MV-4-11 (cell line): ENCODE data around the gene EXT2.

Experiments used
- DNase-seq: peaks from one replicate; lab custom pipeline; 2025; lab: John Stamatoyannopoulos, UW

The EXT2 gene

DNA sequence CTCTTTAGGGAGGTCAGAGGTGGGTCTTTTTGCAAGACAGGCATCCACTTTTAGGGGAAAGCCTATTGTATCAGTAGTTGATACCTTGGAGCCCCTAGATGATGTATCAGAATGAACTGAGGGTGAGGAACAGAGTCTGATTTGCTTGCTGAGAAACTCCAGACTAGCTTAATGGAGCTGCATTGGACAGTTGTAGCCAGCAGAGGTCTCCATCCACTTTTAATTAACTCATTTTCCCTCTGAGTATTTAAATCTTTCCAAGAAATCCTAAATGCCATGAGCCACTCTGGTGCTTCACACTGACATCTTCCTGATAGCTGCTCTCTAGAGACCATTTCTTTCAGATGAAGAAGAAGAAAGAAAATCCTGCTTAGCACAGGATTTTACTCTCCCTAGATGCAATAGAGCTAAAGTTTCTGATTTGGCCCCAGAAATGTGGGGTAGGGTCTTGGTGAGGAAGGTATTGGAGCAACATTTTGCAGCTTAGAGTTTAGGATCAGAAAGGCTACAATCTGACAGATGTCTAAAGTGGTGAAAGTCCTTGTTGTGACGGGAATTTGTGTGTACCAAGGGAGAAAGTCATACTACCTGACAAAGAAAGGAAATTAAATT is 38.0 kb downstream of the EXT2 start:
- peak; percentile 17 for DNase-seq

DNA sequence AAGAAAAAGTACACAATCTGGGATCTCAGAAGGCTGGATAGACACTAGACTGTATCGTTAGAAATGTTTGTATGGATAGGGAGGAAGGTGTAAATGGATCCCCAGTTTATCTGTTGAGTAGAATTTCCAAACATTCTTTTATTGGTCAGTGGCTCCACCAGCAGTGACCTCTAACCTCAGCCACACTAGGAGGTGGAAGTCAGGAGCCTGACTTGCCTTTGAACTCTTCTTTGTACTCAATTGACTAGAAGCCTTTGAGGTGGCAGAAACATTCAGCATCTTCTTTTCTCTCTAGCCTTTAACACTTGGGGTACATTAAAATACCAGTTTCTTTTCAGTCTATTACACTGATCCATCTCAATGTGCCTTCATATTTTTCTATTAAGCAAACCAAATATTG is 39.1 kb downstream of the EXT2 start:
- no peak for DNase-seq

DNA sequence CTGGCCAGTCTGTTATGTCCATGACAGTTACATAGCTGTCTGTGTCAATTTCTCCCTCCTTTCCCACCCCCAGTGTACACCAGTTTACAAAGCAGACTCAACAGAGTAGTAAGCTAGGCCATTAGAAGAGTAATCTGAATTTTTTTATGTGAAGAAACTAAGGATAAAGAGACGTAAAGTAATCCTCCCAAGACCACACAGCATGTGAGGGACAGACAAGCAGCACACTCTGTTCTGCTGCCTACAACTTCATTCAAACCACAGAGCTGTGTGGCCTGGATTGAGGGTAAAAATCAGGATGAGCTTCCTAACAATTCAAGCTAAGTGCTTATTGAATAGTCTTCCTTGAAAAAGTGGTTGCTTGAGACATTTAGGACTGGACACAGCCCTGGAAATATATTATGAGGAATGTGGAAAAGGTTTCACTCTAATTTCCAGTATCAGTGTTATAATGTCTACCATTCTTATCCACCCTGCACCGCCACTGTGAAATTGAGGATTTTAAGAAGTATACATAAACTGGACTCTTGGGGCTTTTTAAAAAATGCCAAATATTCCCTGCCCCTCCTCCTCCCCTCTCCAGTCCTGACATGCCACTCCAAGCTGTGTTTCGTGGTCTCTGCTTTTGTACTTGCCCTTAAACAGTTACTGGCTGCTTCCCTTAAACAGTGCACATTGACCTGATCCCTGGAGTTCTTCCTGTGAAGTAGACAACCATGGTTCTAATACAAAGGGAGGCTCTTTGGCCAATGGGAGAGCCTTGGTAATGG is 40.9 kb downstream of the EXT2 start:
- DNase-seq, result no peak

DNA sequence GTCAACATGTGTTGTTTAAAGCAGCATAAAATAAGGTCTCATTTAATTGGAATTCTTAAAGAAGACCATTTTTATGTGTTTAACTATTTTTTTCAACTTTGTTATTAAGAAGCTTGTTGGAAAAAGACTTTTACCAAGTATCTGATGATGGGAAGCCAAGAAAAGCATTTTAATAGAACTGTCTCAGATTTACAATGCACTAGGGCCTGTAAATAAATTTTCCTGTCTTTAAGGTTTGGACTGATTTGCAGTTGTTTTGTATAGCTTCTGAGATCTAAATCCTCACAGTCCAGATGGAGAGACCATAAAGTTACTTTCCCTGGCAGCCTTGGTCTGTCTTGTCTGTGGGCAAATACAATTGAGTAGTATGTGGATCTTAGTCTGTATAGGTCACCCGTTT is 41.6 kb downstream of the EXT2 start:
- no peak for DNase-seq

DNA sequence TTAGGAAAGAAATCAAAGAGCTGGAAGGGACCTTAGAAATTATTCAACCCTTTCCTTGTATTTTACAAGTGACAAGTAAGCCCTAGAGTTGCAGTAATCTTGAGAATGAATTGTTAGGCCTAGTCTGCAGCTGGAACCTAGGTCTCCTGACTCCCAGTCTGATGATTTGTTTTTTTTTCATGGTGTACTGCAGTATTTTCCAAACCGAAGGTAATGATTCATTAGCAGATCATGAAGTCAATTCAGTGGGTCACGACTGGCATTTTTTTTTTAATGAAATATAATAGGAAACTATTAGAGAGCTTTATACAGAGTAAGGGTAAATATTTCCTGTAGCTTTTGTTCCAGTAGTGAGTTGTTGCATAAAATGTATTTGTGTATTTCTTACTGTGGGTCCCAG is 42.8 kb downstream of the EXT2 start:
- no peak for DNase-seq

DNA sequence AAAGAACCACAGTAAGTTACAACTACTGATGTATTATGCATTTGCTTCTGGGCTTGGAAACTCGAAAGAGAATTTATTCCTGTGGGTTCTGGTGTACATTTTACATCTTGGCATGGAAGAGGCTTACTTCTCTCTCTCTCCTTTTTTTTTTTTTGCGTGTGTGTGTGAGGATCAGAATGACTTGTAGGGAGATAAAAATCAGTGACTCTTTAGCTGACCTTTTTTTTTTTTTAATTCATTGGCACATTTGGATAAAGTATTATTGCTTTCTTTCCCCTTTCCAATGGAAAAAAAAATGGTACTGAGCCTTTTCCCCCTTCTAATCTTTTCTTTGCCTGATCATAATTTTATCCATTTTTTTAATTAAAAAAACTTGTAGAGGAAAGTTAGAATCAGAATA is 43.5 kb downstream of the EXT2 start:
- no peak for DNase-seq

DNA sequence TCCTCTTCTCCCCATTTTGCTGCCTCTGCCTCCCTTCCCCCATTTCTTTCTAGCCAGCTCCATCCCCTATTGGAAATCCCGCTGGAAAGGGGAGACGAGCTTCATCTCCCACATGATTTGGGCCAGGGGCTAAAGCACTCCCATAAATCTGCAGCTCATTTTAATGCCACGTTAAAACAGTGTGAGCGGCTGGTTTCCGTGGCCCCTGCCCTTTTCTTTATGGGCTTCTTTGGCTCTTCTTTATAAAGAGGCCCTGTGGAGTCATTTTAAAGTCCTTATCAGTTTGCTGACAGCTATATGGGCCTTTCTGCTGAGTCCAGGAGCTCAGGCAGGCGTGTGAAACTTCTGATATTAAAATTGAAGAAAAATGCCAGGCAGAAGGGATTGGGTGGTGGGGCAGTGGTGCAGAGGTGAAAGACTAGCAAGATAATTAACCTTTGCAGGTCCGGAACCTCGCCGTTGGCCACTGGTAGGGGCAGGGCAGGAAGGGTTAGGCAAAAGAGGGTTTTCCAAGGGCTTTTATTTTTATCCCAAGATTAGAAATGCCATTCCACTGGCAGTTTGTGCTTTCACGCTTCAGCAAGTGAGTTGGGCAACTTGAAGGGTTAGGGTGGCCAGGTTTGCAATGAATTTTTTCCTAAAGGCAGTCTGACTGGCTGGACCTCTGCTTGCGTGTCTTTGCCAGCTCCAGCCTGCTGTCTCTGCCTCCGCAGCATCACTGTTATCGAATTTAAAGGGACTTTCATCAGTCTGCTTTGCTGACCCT is 44.3 kb downstream of the EXT2 start:
- DNase-seq, result no peak

DNA sequence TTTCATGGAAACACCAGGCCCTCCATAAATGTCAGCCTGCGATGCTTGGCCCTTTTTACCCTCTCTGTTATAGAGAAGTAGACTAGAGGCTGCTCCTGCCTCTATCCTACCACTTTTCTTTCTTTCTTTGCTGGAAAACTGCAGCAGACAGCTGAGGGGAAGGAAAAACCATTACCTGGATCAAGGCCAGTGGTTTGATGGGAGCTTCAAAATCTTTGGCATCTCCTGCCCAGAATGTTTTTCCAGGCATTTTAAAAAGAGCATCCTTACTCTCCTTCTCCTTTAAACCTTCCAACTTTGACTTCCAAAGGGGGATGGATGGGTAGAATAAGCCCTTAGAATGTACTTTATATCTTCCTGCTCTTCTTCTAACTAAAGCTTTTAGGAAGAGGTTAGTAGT is 44.9 kb downstream of the EXT2 start:
- no peak for DNase-seq

DNA sequence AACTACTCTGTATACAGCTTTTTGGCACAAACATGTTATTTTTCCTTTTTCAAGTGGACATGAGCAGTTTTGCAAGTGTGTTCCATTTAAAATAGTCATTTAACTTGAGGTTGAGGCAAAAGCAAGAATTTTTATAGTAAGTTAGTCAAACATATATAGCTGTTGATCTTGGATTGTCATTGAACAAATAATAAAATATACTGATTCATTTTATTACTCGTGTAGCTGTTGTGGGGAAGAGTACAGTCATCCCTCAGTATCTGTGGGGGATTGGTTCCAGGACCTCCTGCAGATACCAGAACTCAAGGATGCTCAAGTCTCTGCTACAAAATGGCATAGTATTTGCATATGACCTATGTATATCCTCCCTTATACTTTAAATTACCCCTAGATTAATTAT is 45.3 kb downstream of the EXT2 start:
- DNase-seq, result no peak

DNA sequence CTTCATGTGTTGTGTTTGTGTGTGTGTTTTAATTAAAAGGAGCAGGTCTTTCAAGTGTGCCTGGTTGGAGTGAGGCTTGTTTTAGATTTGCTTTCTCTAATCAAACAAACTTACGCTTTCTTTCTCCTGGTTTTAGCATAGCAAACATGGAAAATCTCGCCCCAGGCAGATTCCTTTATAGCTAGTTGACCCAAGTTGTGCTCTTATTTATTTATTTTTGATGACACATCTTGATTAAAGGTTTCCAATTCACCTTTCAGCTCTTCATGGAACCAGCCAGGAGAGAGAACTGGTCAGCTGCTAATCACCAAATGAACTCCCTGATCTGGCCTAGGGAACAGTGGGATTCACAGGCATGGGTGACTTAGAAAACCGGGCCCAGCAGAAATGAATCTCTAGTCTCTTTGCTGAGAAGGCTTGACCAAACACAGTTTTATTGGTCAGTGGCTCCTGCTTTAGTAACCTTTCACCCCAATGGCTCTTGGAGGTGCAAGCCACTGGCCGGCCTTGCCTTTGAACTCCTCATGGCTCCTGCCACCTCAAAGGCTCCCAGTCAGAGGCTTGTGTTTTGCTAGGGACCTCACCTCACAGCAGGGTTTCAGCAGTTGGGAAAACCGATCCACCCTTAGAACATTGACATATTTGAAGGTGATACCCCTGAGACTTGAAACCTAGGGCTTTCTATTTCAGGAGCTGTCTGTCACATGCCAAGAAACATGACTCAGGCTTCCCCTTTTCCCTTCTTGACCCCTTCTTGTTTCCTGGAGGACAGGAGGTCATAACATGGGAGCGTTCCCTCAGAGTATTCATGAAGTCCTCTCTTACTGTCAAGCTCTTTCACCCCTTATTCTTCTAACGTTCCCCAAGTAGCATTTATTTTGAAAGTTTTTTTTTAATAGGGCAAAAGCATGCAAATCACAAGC is 48.8 kb downstream of the EXT2 start:
- peak; percentile 10 for DNase-seq

DNA sequence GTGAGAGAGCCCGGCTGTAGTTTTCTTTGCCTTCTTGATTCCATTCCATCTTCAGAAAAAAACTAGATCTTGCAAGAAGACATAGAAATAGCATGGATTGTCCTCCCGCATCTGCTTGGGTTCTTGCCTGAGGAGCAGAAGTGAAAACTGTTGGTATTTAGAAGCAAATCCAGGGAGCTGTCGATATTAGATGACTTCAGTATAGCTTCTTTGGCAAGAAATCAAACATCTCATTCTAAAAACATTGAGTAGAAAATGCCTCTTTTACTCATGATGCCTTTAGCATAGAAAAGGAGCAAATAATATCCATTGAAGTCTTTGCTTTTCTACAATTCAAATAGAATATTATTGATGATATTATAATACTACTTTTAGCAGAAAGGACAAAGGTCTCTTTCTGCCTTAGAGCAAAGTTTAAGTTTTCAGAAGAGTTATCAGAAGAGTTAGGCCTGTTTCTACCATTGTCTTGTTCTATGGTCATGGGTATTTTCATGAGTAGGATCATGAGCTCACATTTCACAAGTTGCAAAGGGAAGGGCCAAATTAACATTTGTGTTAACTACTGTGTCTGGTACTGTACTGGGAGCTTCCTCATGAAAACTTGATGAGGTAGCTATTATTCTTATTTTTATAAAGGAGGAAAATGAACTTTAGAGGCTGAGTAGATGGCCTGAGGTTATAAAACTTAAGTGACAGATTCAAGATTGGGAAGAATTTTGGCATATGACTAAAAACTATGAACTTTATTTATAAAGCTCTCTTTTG is 49.7 kb downstream of the EXT2 start:
- DNase-seq, result no peak

DNA sequence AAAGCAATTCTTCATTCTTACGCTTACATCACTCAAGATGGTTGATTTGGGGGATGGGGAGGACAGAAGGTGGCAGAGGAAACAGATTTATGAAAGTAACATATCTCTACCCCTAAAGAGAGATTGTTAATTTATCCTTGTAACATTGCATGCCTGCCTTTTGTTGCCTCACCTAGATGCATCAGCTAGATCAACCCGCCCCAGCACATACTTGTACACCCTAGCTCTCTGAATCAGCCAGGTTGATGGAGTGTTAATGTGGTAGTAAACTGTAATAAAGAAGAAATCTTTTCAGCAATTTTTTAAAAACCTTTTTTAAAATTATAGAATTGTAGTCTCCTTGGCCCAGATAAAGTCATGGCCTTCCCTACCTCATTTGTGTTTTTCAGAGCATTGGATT is 51.5 kb downstream of the EXT2 start:
- no peak for DNase-seq

DNA sequence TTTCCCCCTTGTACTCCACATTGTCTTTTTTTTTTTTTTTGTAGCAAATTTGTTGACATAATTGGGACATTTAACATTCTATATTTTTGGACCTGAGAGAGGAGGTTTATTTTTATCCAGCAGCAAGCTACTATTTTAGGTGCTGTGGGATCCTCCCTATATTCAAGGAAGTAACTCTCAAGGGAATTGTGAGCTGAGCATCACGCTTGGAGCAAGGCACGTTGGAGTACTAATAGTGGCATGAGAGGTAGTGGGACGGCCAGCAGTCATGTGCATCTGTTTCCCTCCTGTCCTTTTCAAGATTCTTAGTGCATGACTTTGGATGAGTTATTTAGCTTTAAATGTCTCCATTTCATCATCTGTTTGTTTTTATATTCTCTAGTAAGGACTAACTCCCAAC is 52.3 kb downstream of the EXT2 start:
- no peak for DNase-seq

DNA sequence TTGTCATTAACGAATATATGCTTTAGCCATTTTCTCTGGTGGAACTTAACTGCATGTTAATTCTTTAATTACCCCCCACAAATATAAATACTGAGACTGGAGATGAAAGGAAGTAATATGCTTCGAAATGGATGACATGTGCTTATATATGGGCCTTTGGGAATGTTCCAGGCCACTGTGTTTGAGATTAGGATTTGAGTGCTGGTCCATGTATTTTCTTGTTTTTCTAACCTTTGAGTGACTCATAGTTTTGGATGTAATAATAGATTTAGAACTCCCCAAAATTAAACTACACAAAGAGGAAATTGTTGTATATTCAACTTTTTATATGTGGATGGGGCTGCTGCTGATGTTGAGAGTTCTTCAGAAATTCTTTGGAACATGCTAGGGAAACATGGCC is 54.2 kb downstream of the EXT2 start:
- no peak for DNase-seq

DNA sequence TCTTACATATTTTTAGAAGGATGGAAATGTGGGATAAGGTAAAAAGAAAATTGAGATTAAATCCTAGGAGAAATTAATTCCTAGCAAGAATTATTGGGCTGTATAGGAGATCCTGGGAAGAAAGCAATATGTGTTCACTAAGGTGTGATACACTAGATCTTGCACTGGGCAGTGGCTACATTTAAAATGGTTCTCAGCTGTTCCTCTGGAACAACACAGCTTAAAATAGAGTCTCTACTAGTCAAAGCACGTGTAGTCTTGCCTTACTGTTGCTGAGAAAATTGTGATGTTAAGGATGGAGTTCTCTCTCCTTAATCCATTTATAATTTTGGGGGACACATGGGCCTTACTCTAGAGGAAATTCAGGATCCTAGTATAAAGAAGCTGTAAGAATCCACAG is 54.9 kb downstream of the EXT2 start:
- no peak for DNase-seq

DNA sequence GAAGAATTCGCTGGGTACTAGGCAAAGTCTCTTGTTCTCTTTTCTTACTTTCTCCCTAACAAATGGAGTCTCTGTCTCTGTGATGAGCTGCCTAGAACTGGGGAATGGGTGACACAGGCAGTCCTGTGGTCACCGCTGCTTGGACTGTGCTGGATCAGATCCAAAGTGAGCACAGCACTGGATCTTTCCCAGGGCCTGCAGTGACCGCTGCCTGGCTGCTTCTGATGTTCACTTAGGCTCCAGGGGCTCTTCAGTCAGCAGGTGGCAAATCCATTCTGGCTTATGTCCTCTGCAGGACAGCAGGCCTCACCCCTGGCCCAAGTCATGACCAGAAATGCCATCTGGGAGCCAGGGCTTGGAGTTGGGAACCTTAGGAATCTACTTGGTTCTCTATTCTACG is 61.5 kb downstream of the EXT2 start:
- no peak for DNase-seq

DNA sequence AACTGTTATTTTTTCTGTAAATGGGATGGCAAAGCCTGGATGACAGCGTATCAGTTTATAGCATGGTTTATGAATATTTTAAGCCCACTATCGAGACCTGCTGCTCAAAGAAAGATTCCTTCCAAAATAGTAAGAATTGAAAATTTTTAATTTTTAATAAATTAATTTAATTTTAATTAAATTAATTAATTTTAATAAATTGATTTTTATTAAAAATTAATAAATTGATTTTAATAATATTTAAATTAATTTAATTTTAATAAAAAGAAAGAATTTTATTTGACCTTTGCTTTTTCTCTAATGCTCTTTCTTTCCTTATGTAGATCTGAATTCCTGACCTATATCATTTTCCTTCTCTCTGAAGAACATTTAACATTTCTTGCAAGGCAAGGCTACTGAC is 62.9 kb downstream of the EXT2 start:
- no peak for DNase-seq

DNA sequence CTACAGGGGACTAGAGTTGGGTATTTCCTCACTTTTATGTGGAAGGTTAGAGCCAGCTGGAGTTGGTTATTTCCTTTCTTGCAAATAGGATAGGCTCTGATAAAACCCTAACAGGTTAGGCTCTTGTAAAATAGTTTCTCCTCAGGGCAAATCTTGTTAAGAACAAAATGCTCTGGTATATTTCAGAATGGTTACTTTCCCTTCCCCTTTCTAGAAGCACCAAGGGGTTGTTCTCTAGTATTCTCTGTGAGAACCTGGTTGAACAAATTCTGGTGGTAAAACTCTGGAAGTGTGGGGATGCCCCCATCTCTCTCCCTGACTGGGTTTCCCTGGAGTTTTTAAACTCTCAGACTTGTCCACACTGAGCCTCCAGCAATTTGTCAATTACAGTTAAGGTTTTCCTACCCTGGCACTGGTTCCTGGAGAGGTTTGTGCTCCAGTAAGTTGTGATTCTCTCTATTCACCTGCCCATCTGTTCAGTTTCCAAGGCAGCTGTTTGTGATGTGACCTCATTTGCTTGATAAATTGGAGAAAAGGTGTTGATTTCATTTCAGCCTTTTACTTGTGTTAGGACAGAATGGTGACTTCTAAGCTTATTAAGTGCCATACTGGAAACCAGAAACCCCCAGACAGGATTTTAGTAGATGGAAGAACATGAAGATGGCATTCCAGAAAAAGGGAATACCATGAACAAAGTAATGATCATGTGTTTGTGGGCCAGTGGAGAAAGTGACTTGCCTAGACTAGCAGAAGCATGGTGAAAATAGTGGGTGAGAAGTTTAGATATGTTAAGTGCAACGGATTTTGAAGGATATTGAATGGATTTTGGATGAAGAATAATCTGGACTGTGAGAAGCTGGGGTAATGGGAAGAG is 64.6 kb downstream of the EXT2 start:
- peak; percentile 39 for DNase-seq

DNA sequence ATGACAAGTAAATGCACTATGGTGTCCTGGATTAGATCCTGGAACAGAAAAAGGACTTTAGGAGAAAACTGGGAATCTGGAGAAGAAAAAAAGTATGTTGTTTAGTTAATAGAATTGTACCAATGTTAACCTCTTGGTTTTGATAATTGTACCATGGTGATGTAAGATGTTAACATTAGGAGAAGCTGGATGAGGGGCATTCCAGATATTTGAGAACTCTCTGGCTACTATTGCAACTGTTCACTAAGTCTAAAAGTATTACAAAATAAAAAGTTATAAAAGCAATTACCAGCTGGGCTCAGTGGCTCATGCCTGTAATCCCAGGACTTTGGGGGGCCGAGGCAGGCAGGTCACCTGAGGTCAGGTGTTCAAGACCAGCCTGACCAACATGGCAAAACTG is 66.5 kb downstream of the EXT2 start:
- DNase-seq, result no peak

DNA sequence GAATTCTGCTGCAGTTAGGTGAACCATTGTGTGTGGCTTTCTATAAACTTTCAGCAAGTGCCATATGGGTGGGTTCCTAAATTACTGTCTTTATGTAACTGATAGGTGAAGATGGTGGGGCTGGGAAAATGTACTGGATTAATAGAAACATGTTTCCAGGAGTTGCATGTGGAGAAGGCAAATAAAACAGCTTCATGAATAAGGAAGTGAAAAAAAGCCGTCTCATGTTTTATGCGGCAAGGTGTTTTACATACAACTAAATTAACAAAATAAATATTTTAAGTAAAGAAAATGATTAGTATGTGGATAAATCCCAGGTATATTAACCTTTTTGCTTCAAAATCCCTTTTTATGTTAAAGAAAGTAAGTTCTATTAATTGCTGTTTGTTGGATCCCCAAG is 67.2 kb downstream of the EXT2 start:
- no peak for DNase-seq
